ENCODE measurements around the gene NCOA7. TPM values are rescaled to one million over a fixed set of nuclear protein-coding genes. Genes with fewer than 3 reads are reported as not detected.

NCOA7 gene
- total and polyA plus RNA-seq, 9 of the 15 experiments (the other 6 are each of a cell fraction or from before 2014, with no cell fraction given): 5.8 to 14.6 (median 9.3) TPM

DNA sequence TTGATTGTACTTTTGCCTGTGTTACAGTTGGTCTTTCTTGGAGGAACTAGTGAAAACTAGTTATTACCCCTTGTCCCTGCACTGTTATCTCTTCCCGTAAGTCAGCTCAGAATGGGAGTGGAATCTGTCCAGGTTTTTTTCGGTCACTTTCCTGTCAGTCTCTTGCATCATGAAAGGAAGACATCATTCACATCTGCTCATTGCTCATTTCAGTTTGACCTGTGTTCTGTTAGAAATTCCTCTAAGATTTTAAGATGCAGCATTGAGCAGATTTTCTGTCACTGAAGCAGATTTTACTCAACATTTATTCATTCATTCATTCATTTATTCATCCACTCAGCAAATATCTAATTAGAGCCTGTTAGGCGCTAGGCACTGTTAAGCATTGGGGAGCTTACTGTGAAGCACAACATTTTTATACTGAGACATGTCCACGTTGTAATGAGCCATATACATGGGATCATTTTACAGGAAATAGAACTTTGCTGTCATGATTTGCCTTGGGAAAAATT is 132.7 kb downstream of the NCOA7 start (continued):
- TF ChIP-seq, protein P1, sequence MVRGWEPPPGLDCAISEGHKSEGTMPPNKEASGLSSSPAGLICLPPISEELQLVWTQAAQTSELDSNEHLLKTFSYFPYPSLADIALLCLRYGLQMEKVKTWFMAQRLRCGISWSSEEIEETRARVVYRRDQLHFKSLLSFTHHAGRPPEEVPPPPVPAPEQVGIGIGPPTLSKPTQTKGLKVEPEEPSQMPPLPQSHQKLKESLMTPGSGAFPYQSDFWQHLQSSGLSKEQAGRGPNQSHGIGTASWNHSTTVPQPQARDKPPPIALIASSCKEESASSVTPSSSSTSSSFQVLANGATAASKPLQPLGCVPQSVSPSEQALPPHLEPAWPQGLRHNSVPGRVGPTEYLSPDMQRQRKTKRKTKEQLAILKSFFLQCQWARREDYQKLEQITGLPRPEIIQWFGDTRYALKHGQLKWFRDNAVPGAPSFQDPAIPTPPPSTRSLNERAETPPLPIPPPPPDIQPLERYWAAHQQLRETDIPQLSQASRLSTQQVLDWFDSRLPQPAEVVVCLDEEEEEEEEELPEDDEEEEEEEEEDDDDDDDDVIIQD (CRISPR knock-in tag; IDR thresholded peaks at IDR 0.05): no peak
- TF ChIP-seq CGGBP1 (CRISPR knock-in tag; IDR thresholded peaks at IDR 0.05): no peak
- peak; percentile 92 for TF ChIP-seq ZNF24 (IDR thresholded peaks at IDR 0.05)
- TF ChIP-seq FOXJ3 (CRISPR knock-in tag; IDR thresholded peaks at IDR 0.05): no peak
- peak; percentile 79 for TF ChIP-seq CXXC5 (CRISPR knock-in tag; IDR thresholded peaks at IDR 0.05)
- no peak for TF ChIP-seq HDAC1 (IDR thresholded peaks at IDR 0.05)
- no peak for TF ChIP-seq CBX2 (IDR thresholded peaks at IDR 0.05; ENCODE audit: insufficient read depth, low read length, poor library complexity, severe bottlenecking)
- no peak for TF ChIP-seq HCFC1 (IDR thresholded peaks at IDR 0.05; ENCODE audit: low read depth, low read length)
- no peak for TF ChIP-seq POLR2B (IDR thresholded peaks at IDR 0.05; ENCODE audit: low read depth, partially characterized antibody)
- no peak for TF ChIP-seq STAG1 (CRISPR knock-in tag; IDR thresholded peaks at IDR 0.05; ENCODE audit: borderline replicate concordance)
- TF ChIP-seq, protein P2, sequence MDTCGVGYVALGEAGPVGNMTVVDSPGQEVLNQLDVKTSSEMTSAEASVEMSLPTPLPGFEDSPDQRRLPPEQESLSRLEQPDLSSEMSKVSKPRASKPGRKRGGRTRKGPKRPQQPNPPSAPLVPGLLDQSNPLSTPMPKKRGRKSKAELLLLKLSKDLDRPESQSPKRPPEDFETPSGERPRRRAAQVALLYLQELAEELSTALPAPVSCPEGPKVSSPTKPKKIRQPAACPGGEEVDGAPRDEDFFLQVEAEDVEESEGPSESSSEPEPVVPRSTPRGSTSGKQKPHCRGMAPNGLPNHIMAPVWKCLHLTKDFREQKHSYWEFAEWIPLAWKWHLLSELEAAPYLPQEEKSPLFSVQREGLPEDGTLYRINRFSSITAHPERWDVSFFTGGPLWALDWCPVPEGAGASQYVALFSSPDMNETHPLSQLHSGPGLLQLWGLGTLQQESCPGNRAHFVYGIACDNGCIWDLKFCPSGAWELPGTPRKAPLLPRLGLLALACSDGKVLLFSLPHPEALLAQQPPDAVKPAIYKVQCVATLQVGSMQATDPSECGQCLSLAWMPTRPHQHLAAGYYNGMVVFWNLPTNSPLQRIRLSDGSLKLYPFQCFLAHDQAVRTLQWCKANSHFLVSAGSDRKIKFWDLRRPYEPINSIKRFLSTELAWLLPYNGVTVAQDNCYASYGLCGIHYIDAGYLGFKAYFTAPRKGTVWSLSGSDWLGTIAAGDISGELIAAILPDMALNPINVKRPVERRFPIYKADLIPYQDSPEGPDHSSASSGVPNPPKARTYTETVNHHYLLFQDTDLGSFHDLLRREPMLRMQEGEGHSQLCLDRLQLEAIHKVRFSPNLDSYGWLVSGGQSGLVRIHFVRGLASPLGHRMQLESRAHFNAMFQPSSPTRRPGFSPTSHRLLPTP (IDR thresholded peaks at IDR 0.05; ENCODE audit: borderline replicate concordance, extremely low read depth, insufficient read length): no peak
- no peak for TF ChIP-seq NCOA6 (IDR thresholded peaks at IDR 0.05)
- no peak for TF ChIP-seq USF2 (CRISPR knock-in tag; IDR thresholded peaks at IDR 0.05)
- 0 out of 2 replicates have a peak, but pooled peaks have one; percentile 19 for TF ChIP-seq GABPB1 (CRISPR knock-in tag; IDR thresholded peaks at IDR 0.05)
- TF ChIP-seq, protein P3, sequence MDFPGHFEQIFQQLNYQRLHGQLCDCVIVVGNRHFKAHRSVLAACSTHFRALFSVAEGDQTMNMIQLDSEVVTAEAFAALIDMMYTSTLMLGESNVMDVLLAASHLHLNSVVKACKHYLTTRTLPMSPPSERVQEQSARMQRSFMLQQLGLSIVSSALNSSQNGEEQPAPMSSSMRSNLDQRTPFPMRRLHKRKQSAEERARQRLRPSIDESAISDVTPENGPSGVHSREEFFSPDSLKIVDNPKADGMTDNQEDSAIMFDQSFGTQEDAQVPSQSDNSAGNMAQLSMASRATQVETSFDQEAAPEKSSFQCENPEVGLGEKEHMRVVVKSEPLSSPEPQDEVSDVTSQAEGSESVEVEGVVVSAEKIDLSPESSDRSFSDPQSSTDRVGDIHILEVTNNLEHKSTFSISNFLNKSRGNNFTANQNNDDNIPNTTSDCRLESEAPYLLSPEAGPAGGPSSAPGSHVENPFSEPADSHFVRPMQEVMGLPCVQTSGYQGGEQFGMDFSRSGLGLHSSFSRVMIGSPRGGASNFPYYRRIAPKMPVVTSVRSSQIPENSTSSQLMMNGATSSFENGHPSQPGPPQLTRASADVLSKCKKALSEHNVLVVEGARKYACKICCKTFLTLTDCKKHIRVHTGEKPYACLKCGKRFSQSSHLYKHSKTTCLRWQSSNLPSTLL (IDR thresholded peaks at IDR 0.05): no peak
- no peak for TF ChIP-seq RBM14 (IDR thresholded peaks at IDR 0.05; ENCODE audit: borderline replicate concordance, insufficient read depth, low read depth, low read length)
- peak; percentile 91 for TF ChIP-seq ZNF584 (CRISPR knock-in tag; IDR thresholded peaks at IDR 0.05; ENCODE audit: low read depth)
- TF ChIP-seq XRCC4 (IDR thresholded peaks at IDR 0.05; ENCODE audit: extremely low read depth, insufficient read depth, insufficient read length): no peak
- peak; percentile 59 for TF ChIP-seq GABPA (tag; conservative IDR thresholded peaks at IDR 0.05; ENCODE audit: low read depth)
- no peak for TF ChIP-seq ZNF551 (CRISPR knock-in tag; IDR thresholded peaks at IDR 0.05)
- TF ChIP-seq MIER1 (IDR thresholded peaks at IDR 0.05; ENCODE audit: low read depth): no peak
